ENCODE measurements around the gene LGALS9. TPM values are rescaled to one million over a fixed set of nuclear protein-coding genes. Genes with fewer than 3 reads are reported as not detected.
"Not testable (repeated sequence)": the region's sequence is repeated elsewhere in the genome, so short reads cannot be mapped to it uniquely, and the experiment has no call there.

Gene LGALS9
- total RNA-seq, 1 donor from 2014 or later, result 34.3 TPM

GRCh38 chr17:27654136-27654535 is 23.1 kb downstream of the LGALS9 start:
- Histone ChIP-seq H3K4me3 (no peak overlapping the region), H3K27me3 (no peaks in the 10 kb centered on the region)
- intact Hi-C loops (cut with DNase I), result loop anchor here (2.0 to 5.0 kb wide), 2 partner anchors 103 to 417 kb away; no protein-coding TSS in a partner anchor

GRCh38 chr17:27654654-27655524 is 23.9 kb downstream of the LGALS9 start:
- no peak overlapping the region for H3K4me3 ChIP-seq
- H3K9me3 ChIP-seq, result no peaks in the 10 kb centered on the region
- TF ChIP-seq CTCF (IDR thresholded peaks at IDR 0.05), result peak; percentile 54 to 85 (median 78)
- H3K27ac ChIP-seq, result no peak overlapping the region
- intact Hi-C loops (cut with DNase I), result loop anchor here (2.0 to 5.0 kb wide), 2 partner anchors 102 to 418 kb away; no protein-coding TSS in a partner anchor
- H3K36me3 ChIP-seq, result no peaks in the 10 kb centered on the region
- no peaks in the 10 kb centered on the region for H3K4me1 ChIP-seq
- H3K27me3 ChIP-seq, result no peaks in the 10 kb centered on the region
- no peak for DNase-seq (ENCODE audit: low spot score in 2 of 2)

More at GRCh38 chr17:27654136-27654535, 23.1 kb downstream of the LGALS9 start:
- TF ChIP-seq CTCF (IDR thresholded peaks at IDR 0.05), result no peak
- Histone ChIP-seq H3K36me3 (no peaks in the 10 kb centered on the region), H3K27ac (no peak overlapping the region), H3K9me3 (no peaks in the 10 kb centered on the region), H3K4me1 (no peaks in the 10 kb centered on the region)
- DNase-seq (ENCODE audit: low spot score in 2 of 2), result no peak

GRCh38 chr17:27655525-27656111 is 24.6 kb downstream of the LGALS9 start:
- not testable (repeated sequence) for H3K9me3 ChIP-seq; DNase-seq (ENCODE audit: low spot score in 2 of 2); H3K4me1 ChIP-seq; H3K27ac ChIP-seq; H3K4me3 ChIP-seq; H3K36me3 ChIP-seq; H3K27me3 ChIP-seq
- intact Hi-C loops (cut with DNase I), result loop anchor here (2.0 kb wide), 1 partner anchor 101 kb away; no protein-coding TSS in a partner anchor

GRCh38 chr17:27656620-27657019 is 25.6 kb downstream of the LGALS9 start:
- intact Hi-C loops (cut with DNase I); H3K27ac ChIP-seq; DNase-seq (ENCODE audit: low spot score in 2 of 2); H3K27me3 ChIP-seq; H3K36me3 ChIP-seq; H3K9me3 ChIP-seq; H3K4me1 ChIP-seq; H3K4me3 ChIP-seq: not testable (repeated sequence)

GRCh38 chr17:27657620-27658019 is 26.6 kb downstream of the LGALS9 start:
- DNase-seq (ENCODE audit: low spot score in 2 of 2), result no peak
- H3K4me1 ChIP-seq, result no peaks in the 10 kb centered on the region
- no peak overlapping the region for H3K4me3 ChIP-seq
- intact Hi-C loops (cut with DNase I), result no loop called here
- TF ChIP-seq CTCF (IDR thresholded peaks at IDR 0.05), result no peak
- no peaks in the 10 kb centered on the region for H3K9me3 ChIP-seq
- H3K27me3 ChIP-seq, result no peaks in the 10 kb centered on the region
- H3K27ac ChIP-seq, result no peak overlapping the region
- H3K36me3 ChIP-seq, result no peaks in the 10 kb centered on the region

- H3K27ac ChIP-seq, result no peak overlapping the region
- intact Hi-C loops (cut with DNase I), result no loop called here
- no peaks in the 10 kb centered on the region for H3K36me3 ChIP-seq
- H3K9me3 ChIP-seq, result no peaks in the 10 kb centered on the region
- no peak overlapping the region for H3K4me3 ChIP-seq
- H3K4me1 ChIP-seq, result no peaks in the 10 kb centered on the region
- no peaks in the 10 kb centered on the region for H3K27me3 ChIP-seq
- no peak for TF ChIP-seq CTCF (IDR thresholded peaks at IDR 0.05)
- DNase-seq (ENCODE audit: low spot score in 2 of 2), result no peak
Observed at GRCh38 chr17:27659683-27660082, 28.7 kb downstream of the LGALS9 start.

Measured in ascending aorta (tissue), 2 donors.